HG03196 (cell line): ENCODE measurements around the gene EPHB2.

ENCODE experiments used
- ATAC-seq: cut with Tn5 transposase; IDR thresholded peaks from one replicate; pipeline ENCODE4 v1.9.1; 2021; ENCODE audit not compliant: unreplicated experiment

Gene EPHB2

DNA sequence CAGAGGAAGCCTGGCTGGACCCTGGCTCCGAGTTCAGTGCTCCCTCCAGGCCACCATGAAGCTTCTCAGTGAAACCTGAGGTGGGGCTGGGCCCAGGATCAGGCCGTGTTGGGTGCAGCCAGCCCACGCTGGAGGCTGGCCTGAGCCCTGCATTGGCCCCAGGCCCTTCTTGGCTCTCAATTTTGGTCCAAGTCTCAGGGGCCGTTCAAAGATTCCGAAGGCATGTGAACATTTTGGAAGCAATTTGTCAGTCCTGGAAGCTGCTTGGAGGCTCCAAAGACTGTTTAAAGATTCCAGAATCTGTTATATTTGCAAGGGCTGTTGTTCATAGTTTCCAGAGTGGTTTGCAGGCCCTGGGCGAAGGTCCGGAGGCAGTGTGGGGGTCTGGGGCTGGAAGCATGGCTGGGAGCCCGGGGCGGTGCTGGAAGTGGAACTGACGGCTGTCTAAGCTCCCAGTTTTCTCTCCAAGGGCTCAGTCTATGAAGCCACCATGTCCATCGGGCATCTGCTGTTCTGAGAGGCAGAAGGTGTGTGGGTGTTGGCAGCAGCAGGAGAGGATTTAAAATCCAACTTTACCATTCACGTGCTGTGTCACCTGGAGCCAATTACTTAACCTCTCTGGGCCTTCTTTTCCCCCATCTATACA is 104.9 kb downstream of the EPHB2 start:
- no peak for ATAC-seq

DNA sequence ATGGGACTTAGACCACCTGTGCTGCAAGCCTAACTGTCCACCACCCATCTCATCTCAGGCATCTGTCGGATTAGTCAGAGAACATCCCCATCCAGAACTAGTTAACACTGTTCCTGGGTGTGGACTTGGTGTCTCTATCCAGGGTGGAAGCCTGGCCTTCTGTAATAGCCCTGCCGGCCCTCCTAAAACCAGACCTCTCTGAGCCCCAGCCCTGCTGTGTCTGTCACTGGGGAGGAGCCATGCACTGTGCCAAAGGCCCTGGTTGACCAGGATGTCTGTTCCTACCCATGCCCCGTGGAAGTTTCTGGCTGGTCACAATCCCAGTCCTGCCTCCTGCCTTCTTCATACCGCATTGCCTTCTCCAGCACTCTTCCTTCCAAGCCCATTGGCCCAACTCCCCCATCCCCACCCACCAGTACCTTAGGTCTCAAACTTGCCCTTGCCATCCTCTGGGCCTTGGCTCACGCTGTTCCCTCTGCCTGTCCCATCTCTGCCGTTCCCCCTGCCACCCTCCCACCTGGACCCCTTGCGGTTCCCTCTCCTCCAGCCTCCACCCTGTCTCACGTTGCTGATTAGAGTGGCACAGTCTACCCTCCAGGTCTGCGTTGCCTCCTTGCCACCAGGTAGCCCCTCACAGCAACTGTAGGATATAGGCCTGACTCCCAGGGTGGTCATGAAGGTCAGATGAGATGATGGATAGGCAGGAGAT is 105.6 kb downstream of the EPHB2 start:
- ATAC-seq, result no peak

DNA sequence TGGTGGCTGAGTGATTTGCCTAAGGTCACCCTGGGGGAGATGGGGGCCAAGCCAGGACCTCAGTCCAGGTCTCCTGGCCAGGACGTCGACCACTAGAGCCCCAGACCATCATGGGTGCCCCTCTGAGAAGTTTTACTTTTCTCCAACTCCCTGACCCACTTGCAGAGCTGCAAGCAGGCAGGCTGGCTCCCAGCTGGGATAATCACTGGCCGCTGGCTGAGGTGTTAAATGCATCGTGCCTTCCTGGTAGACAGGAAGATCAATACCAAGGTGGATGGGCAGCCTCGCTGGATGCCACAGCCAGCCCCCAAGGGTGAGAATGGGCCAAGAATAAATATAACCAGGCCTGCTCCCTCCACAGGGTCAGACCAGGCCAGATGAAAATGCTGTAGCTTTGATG is 106.2 kb downstream of the EPHB2 start:
- ATAC-seq, result no peak

DNA sequence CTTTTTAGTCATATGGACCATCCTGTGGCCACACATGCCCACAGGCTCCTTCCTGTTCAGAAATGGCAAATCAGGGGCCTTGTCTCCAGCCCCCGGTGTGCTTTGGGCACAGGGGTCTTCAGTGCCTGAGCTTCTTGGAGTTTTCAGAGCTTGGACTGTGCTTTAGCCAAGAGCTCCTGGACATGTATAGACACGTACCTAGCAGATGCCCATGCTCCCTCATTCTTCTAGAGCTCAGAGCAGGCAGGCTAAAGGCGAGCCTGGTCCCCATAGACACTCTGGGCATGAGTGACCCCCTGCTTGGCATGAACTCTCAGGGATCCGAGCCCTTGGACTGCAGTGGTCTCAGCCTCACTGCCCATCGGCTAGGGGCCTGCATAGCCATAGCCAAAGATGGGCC is 106.8 kb downstream of the EPHB2 start:
- no peak for ATAC-seq

DNA sequence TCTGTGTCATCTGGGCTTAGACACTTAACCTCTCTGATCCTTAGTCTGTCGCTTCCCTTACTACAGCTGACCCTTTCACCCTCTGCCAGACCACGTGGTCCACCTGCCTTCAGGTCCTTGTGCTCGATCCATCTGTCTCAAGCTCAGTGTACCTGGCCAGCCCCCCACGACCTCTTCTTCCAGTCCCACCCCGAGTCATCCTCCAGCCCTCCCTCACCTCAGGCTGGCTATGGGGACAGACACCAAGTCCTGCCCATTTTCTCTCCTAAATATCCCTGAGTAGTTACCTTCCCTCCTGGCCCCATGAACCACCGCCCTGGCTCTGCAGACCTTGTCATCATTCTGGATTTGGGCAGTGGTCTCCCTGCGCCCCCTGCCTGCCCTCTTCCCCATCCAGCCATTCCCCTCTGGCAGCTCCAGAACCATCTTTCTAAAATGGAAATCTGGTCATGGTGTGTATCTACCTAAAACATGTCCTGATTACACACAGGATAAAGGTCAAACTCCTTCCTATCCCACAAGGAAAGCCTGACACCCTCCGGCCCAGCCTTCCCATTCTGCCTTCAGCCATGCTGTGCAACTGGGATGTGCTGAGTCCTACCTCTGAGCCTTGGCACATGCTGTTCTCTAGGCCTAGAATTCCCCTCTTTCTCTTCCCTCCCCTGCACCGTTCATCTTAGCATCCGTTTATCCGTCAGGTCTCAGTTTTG is 107.6 kb downstream of the EPHB2 start:
- ATAC-seq, result no peak

DNA sequence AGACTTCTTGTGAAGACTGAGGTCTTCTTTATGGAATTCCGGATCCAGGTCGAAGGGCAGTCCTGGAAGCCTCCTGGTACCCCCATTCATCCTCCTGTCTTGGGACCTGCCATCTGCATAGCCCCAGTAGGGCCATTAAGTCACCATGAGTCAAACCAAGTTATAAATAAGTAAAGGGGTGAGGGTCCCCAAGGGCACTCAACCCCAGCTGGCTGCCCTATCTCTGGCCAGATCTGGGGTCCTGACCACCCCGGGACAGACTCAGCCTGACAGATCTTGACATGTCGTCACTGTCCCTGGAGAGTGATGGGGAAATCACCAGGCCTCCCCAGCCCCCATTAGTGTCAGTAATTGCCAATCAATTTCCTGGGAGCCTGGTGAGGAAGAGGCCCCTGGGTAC is 108.7 kb downstream of the EPHB2 start:
- no peak for ATAC-seq

DNA sequence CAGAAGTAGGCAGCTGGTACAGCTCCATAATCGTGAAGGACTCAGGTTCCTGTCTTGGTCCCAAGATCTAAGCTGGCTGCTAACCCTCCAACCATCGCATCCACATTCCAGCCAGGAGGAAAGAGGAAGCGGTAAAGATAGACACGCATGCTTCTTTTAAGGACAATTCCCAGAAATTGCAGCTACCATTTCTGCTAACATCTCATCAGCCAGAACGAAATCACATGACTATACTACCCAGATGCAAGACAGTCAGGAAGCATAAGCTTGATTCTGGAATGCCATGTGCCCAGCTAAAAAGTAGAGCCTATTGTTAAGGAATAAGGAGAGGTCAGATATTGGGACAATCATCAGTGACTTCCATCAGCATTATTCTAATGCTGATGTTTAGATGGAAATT is 110.4 kb downstream of the EPHB2 start:
- no peak for ATAC-seq

DNA sequence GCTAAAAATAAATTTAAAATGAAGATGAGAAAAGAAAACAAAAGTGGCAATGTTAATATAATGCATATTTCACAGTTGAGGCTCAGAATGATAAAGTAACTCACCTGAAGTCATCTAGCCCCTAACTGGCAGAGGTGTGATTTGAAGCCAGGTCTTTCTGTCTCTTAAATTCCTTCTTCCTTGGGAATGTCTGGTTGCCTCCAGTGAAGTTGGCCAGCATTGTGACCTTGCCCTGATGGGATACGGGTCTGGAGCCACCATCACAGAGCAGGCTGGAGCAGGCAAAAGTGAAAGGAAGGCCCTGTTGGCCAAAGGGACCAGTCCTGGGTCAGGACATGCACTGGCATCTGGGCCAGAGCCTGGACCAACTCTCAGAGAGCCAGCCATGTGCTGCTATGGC is 111.7 kb downstream of the EPHB2 start:
- no peak for ATAC-seq

DNA sequence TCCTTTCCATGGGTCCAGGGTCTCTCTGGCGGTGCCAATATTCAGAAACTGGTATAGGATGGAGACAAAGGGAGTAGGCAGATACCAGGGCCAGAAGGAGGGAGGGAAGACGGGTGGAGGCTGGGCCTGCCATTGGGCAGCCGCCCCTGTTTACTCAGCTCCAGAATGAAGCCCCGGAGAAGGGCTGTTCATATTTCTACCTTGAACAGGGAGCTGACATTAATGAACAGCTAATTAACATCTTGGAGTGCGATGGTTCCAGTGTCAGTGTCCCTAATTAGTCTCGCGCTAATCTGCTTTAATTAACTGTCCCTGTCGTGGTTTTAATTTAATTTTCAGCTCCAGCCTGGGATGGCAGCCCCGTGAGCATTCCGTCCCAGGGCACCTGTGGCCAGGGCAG is 113.8 kb downstream of the EPHB2 start:
- ATAC-seq, result no peak

DNA sequence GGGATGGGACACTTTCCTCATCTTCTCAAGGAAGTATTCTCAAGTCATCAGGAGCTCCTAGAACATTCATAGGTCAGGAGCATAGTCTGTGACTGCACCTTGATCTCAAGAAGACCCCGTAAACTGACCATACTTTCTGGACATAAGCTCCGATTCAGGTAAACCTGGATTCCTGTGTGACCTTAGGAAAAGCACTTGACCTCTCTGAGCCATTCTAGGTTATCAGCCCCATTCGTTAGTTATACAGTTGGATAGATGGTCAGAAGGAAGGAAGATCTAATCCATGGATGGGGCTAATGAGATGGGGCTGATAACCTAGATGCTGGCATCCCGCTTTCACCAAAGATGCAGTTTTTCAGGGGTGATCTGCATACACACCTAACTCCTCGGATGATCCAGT is 114.3 kb downstream of the EPHB2 start:
- no peak for ATAC-seq

DNA sequence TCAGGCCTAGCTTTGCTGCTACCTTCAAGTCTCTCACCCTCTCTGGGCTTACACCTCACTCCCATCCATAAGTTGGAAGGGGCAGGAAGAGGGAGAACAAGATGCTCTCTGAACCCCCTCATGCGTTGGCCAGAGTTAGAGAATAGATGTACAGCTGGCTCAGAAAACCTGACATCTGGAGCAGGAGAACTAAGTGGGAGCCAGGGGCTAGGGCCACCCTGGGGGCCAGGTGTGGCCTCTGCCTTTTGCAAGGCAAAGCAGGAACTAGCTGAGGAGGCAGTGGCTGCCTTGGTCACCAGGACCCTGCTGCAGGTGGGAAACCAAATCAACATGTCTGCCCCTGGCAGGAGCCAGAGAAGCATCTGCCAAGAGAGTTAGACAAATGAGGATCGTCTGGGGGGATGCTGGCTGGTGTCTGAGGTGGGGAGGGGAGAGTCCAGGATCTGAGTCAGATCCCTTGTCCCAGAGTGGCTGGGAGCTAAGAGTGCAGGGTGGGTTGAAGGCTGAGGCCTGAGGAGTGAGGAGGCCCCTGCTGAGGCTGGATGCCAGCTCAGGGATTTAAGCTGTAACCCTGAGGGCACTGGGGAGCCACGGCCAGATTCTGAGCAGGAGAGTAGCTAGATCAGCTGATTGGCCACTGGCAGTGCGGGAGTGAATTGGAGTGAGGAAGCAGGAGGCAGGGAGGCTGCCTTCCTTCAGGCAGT is 115.0 kb downstream of the EPHB2 start:
- no peak for ATAC-seq

DNA sequence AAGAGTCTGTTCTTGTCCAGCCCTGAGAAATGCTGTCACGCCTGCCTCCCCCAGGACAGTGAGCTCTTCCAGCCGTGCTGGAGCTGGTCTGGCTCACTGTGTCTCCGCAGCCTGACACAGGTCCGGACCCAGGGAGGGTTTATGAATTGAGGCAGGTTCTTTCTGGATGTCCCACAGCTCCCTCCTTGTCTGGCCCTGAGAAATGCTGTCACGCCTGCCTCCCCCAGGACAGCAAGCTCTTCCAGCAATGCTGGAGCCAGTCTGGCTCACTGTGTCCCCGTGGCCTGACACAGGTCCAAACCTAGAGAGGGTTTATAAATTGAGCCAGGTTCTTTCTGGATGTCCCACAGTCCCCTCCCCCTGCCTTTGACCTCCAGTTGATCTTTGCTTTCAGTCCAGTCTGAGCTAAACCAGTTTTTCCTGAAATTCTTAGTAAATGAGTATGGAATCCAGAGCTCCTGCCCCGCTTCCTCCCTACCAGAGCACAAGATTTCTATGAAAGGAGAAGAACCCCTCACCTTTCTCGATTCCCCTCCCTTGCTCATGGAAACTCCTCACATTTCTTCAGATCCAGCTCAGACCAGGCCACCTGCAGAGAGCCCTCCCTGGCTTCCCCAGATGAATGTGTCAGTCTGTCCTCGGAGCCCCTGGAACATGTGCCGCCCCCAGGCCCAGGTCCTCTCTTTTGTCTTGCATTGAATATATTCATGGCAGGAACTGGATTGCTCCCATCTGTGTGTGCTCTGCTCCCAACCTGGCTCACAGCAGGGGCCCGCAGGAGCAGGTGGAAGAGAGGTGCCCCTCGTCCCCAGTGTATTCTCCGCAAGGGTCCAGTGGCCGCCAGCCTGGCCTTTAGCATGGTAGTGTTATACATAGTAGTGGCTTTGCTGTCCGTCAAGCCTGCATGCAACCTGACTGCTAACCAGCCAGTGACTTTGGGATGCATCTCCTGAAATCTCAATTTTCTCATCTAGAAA is 116.3 kb downstream of the EPHB2 start:
- ATAC-seq, result no peak

DNA sequence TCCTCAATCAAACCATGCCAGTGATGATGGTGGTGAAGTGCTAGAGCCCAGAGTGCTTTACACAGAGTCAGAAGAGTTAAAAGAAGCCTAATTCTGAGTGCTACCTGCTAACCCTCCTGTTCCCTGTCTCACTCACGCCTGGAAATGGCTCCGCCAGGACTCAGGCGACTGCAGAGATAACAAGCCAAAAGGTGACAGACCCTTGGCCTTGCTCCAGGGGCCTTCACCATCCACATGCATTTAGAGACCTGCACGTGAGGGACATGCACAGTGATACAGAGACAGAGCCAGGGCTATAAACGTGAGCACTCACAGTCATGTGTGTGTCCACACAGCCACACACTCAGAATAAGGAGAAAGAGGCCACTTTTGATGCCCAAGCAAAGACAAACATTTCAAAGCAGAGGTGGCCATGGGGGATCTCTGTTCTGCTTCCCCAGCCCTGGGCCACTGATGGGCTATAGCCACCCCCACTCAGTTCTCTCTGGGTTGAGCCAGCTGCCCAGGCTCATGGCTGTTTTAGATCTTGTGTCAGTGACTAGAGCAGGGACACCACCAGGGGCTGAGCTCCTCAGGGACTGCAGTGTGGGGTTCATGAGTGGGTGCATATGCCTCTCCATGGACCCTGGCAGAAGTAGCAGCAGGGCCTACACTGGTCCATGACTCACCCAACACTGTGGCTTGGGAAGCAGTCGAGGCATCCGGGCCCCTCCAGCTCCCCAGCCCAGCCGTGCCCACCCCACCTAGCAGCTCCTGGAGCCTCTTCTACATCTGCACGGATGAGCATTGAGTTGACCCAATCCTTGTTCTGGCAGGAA is 117.2 kb downstream of the EPHB2 start:
- ATAC-seq, result no peak

DNA sequence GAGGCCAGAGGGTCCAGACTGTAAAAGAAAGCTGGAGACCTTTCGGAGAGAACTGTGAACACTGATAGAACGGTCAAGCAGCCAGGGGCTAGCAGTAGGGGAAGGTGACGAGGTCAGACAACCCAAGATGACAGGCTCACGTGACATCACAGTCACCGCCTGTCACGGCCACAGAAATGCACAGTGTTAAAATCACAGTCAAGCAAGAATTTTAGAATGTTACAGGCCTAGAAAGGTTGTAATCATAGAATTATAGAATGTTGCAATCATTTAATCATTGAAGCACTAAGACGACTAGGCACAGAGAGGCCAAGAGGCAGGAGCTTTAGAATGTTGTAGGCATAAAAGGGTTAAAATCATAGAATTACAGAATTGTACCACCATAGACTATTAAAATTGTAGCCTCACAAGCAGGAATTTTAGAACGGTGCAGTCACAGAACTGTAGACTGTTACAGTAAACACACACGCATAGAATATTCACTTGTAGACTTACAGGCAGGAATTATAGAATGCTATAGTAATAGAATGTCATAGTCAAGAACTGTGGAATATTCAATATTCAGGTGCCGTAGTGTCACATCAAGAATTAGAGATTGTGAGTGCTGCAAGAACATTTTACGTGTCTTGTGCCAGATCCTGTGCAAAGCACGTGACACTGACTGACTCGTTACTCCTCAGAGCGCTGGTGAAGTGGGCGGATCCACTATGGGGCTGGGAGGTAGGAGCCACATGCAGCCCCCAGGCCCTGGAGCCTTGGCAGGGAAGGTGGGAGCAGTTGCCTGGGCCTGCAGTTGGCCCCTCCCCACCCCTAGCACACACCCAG is 118.1 kb downstream of the EPHB2 start:
- ATAC-seq, result no peak

DNA sequence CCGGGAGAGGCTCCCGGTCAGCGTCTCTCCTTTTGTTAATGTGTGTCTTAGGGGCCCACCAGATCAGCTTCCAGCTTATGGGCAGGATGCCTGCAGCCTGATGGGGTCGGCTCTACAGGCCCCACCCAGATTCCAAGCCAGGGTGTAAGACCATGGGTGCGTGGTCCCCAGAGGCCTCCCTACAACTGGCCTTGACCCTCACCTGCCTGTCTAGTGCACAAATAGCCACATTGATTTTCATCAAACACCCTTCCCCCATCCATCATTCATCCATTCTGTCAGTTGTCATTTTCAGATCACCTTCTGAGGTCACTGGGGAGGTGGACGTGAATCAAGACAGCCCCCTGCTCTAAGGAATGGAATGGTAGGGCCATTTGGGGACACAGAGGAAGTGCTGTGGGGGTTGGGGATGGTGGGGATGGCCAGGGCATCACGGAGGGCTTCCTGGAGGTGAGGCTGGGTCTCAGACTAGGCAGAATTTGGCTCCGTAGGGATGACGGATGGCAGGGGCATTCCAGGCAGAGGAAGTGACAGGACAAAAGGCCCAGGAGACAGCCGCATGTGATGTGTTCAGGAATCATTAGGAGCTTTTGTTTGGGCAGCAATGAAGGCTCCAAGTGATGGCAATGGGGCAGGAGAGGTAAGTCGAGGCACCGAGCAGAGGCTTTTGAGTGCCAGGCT is 118.8 kb downstream of the EPHB2 start:
- ATAC-seq, result no peak

DNA sequence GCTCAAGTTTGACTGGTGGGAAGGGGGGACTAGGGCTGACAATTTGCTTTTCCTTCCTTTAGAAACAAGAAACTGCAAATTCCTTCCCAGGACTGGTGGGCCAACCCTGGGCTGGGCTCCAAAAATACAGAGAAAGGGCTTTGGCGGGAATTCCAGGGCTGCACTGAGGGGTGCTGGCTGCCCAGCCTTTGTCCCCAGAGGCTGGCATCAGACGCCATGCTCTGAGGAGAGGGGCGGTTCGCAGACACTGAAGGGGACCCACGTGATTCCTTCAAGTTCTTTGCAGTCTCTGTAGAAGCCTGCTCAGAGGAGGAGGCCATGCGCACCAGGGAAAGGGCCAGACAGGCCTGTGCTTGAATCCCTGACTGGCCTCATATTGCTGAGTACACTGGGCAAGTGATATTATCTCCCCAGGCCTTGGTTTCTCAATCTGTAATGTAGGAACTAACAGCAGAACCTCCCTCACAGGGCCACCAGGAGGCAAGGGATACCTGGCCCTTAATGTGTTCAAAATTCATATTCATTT is 119.5 kb downstream of the EPHB2 start:
- ATAC-seq, result no peak

DNA sequence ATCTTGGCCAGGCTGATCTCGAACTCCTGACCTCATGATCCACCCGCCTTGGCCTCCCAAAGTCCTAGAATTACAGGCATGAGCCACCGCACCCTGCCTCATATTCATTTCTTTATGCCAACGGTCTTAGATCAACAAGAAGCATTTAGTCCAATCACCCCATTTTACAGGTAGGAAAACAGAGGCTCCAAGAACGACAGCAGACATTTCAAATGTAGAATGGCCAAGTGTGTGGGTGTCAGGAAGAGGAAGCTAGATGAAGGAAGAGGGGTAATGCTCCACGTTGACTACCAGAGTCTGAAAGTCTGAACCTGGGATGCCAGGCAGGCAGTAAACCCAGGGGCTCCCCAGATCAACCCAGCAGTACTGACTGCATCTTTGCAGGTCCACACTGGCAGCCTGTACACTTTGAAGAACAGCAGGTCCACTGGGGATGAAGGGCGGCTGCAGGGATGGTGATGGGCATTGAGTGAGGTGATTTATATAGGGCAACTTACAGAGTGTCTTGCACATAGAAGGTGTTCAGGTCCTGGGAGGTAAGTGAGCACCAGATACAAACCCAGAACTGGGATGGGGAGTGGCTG is 120.2 kb downstream of the EPHB2 start:
- ATAC-seq, result no peak
